H1 (cell line): ENCODE data around the gene GTF2H1. TPM values are rescaled to one million over a fixed set of nuclear protein-coding genes. Genes with fewer than 3 reads are reported as not detected.

ENCODE experiments used
- polyA plus RNA-seq, 7 experiments: library from polyadenylated mRNA; depleted of rRNA in 3 of 7; stranded (reverse) in 5 of 7; unstranded in 2 of 7; fragments of >200 nt in 5 of 7; fragments of 200-250 nt in 2 of 7; gene quantifications; 1 replicate in 5 of 7; 2 replicates in 1 of 7; 4 replicates in 1 of 7; pipeline versions ENCODE4 v1.2.1 to v1.2.3, GENCODE V29; 2011 to 2013; ENCODE audit warnings: missing spikeins in 2 of 7, mixed read lengths in 2 of 7
- total RNA-seq: library from RNA; stranded (reverse); fragmentation: NEBNext Ultra II Directional; extraction: Animal tissue kit (Norgen Biotek cat#: 25700); gene quantifications from 2 replicates; pipeline ENCODE4 v1.2.1, GENCODE V29; 2021
- TF ChIP-seq, protein P1 (sequence below): IDR thresholded peaks from 2 replicates; pipeline ENCODE4 v1.6.1; 2012; ENCODE audit warnings: low read length, inconsistent platforms

Gene GTF2H1
- total and polyA plus RNA-seq, 2 of the 8 experiments (the other 6 are each of a cell fraction or from before 2014, with no cell fraction given) = 9.1 to 26.3 TPM

DNA sequence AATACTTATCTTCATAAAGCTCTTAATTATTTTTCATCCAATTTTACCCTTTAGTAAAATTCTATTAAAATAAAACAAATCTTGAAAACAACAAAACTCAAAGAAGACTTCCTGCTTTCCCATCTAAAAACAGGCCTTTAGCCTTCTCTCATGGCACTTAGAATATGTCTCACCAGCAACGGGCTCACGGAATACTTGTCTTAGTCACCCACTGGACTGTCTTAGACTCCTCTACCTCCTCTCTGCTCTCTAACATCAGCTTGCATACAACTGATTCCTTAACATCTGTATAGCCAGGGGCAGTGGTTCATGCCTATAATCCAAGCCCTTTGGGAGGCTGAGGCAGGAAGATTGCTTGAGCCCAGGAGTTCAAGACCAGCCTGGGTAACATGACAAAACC lies 14.1 kb upstream of the GTF2H1 start (continued):
- TF ChIP-seq, protein P1, sequence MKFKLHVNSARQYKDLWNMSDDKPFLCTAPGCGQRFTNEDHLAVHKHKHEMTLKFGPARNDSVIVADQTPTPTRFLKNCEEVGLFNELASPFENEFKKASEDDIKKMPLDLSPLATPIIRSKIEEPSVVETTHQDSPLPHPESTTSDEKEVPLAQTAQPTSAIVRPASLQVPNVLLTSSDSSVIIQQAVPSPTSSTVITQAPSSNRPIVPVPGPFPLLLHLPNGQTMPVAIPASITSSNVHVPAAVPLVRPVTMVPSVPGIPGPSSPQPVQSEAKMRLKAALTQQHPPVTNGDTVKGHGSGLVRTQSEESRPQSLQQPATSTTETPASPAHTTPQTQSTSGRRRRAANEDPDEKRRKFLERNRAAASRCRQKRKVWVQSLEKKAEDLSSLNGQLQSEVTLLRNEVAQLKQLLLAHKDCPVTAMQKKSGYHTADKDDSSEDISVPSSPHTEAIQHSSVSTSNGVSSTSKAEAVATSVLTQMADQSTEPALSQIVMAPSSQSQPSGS = no peak
